ENCODE results near the gene ST6GALNAC6. TPM values are rescaled to one million over a fixed set of nuclear protein-coding genes. Genes with fewer than 3 reads are reported as not detected.

Gene ST6GALNAC6
- total and polyA plus RNA-seq, 12 donors: 32.8 to 52.0 (median 42.5) TPM

DNA sequence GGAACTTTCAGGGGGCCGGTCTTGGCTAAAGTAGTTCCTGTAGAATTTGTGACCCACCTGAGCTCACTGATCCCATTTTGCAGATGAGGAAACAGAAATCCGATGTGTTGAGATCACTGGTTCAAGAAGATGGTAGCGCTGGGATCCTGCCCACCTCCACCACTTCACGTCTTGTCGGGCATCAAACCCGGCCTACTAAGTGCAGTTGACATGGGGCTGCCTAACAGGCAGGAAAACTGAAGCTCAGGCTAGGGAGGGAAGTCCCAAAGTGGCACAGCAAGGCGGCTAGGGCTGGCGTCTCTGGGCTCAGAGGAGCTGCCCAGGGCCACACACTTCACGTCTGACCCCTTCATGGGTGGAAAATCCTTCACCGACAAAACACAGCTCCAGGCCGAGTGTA is 44.4 kb downstream of the ST6GALNAC6 start:
- DNase-seq: no peak
- intact Hi-C loops (cut with DNase I): loop anchor here in 1 of 10 donors (5.0 kb wide), 1 partner anchor 93 kb away; no protein-coding TSS in a partner anchor

GRCh38 chr9:127854184-127854806 is 45.1 kb downstream of the ST6GALNAC6 start, which contains the start of gene ENG:
TSS of gene ENG (minus strand) at chr9:127854658. CDS start at chr9:127854355, 303 bp downstream.
- peaks cover 0 to 10% (median 0%) of the 10 kb centered on the region in 11 donors for H3K9me3 ChIP-seq
- peaks cover 0 to 42% (median 14%) of the 10 kb centered on the region in 9 donors for H3K36me3 ChIP-seq
- H3K27me3 ChIP-seq: no peaks in the 10 kb centered on the region
- H3K27ac ChIP-seq: peak within 1 kb of the TSS; percentile 91 to 99 (median 95)
- intact Hi-C loops (cut with DNase I): no loop called here
- DNase-seq: peak; percentile 90 to 91
- ATAC-seq: peak; percentile 62 to 84 (median 75)
- WGBS, 2 donors: 28 to 38% methylated on average over 36 to 37 of the region's 37 CpGs
- TF ChIP-seq, protein P1, sequence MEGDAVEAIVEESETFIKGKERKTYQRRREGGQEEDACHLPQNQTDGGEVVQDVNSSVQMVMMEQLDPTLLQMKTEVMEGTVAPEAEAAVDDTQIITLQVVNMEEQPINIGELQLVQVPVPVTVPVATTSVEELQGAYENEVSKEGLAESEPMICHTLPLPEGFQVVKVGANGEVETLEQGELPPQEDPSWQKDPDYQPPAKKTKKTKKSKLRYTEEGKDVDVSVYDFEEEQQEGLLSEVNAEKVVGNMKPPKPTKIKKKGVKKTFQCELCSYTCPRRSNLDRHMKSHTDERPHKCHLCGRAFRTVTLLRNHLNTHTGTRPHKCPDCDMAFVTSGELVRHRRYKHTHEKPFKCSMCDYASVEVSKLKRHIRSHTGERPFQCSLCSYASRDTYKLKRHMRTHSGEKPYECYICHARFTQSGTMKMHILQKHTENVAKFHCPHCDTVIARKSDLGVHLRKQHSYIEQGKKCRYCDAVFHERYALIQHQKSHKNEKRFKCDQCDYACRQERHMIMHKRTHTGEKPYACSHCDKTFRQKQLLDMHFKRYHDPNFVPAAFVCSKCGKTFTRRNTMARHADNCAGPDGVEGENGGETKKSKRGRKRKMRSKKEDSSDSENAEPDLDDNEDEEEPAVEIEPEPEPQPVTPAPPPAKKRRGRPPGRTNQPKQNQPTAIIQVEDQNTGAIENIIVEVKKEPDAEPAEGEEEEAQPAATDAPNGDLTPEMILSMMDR (IDR thresholded peaks at IDR 0.05): peak in 1 of 9 donors; percentile 5
- peak within 1 kb of the TSS; percentile 71 to 90 (median 78) for H3K4me3 ChIP-seq
- H3K4me1 ChIP-seq: peaks cover 31 to 78% (median 58%) of the 10 kb centered on the region in 9 donors

More for the DNA sequence above, 44.4 kb downstream of the ST6GALNAC6 start:
- H3K36me3 ChIP-seq: peaks cover 0 to 35% (median 7%) of the 10 kb centered on the region in 9 donors
- H3K27ac ChIP-seq: peak overlapping the region; percentile 91 to 99 (median 95)
- TF ChIP-seq, protein P1 (IDR thresholded peaks at IDR 0.05): no peak
- peaks cover 0 to 4% (median 0%) of the 10 kb centered on the region in 11 donors for H3K9me3 ChIP-seq
- H3K27me3 ChIP-seq: no peaks in the 10 kb centered on the region
- WGBS, 2 donors: 63 to 64% methylated on average over 11 of the region's 11 CpGs
- peak overlapping the region in 9 of 10 donors; percentile 73 to 90 (median 78) for H3K4me3 ChIP-seq
- peaks cover 27 to 85% (median 63%) of the 10 kb centered on the region in 9 donors for H3K4me1 ChIP-seq
- ATAC-seq: no peak

- peak overlapping the region; percentile 91 to 99 (median 95) for H3K27ac ChIP-seq
- no peak for DNase-seq
- intact Hi-C loops (cut with DNase I): no loop called here
- H3K9me3 ChIP-seq: peaks cover 0 to 18% (median 0%) of the 10 kb centered on the region in 11 donors
- peaks cover 0 to 47% (median 15%) of the 10 kb centered on the region in 9 donors for H3K36me3 ChIP-seq
- WGBS, 2 donors: 37 to 44% methylated on average over 13 of the region's 13 CpGs
- no peaks in the 10 kb centered on the region for H3K27me3 ChIP-seq
- peaks cover 28 to 76% (median 51%) of the 10 kb centered on the region in 9 donors for H3K4me1 ChIP-seq
- no peak for ATAC-seq
- peak overlapping the region; percentile 71 to 90 (median 78) for H3K4me3 ChIP-seq
- TF ChIP-seq, protein P1 (IDR thresholded peaks at IDR 0.05): no peak
Observed at GRCh38 chr9:127853312-127854183, 45.9 kb downstream of the ST6GALNAC6 start.

DNA sequence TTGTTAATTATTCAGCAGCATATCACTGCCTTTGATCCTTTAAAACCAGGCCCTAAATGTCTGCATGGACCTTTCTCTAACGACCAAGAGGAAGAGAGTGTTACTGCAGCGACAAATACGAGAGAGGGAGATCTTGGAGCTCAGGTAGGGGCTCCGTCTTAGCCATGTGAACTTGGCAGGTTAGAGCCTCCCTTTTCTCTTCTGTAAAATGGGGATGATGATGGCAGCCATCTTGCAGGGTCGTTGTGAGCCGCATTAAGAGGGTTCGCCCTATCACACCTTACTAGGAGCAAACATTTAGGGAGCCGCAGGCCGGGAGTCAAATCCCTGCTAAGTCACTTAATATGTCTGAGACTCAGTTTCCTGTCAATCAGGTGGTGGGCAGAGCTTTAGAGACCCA is 46.6 kb downstream of the ST6GALNAC6 start:
- peak overlapping the region; percentile 71 to 90 (median 78) for H3K4me3 ChIP-seq
- H3K27ac ChIP-seq: peak overlapping the region; percentile 91 to 99 (median 95)
- intact Hi-C loops (cut with DNase I): no loop called here
- no peaks in the 10 kb centered on the region for H3K27me3 ChIP-seq
- TF ChIP-seq, protein P1 (IDR thresholded peaks at IDR 0.05): no peak
- H3K9me3 ChIP-seq: peaks cover 0 to 20% (median 0%) of the 10 kb centered on the region in 11 donors
- H3K36me3 ChIP-seq: peaks cover 0 to 51% (median 15%) of the 10 kb centered on the region in 9 donors
- ATAC-seq (no peak), DNase-seq (no peak)
- WGBS, 2 donors: 49 to 58% methylated on average over 9 of the region's 9 CpGs
- peaks cover 21 to 76% (median 50%) of the 10 kb centered on the region in 9 donors for H3K4me1 ChIP-seq
